Measurements from ENCODE around the gene GPR3.

GRCh38 chr1:27355683-27356082, 36.7 kb upstream of the GPR3 start:
- no peak for TF ChIP-seq CTCF (IDR thresholded peaks at IDR 0.05; ENCODE audit: insufficient read depth, low read depth, low read length)
- TF ChIP-seq EZH2 (IDR thresholded peaks at IDR 0.05; ENCODE audit: insufficient read depth, low read length), result no peak
